HEK293 (cell line): ENCODE results near the gene H2BK1.
A peak's percentile ranks its signal among the peaks of the same experiment; 100 is the strongest.

ENCODE experiments used
- CTCF ChIA-PET: fragments of 350-600 bp; formaldehyde crosslinking; extraction: SDS; loops from one replicate; lab custom pipeline; 2021; ENCODE audit warnings: antibody characterized with exemption; lab: Yijun Ruan, JAX
- POLR2A ChIA-PET: fragments of 300-600 bp; formaldehyde crosslinking; extraction: SDS; loops from one replicate; lab custom pipeline; 2020; ENCODE audit warnings: antibody characterized with exemption, inconsistent platforms; lab: Yijun Ruan, JAX
- H3K27ac ChIP-seq: fragments of 200-500 bp; sonication (Bioruptor generic); 2 replicates; pipeline ENCODE4 v1.5.1; 2014; ENCODE audit warnings: low read depth, low read length, control low read depth, inconsistent platforms; ENCODE audit errors: extremely low read depth
- H3K36me3 ChIP-seq, 2 experiments: fragments of 200-500 bp in 1 of 2; sonication (Bioruptor generic) in 1 of 2; 1 replicate in 1 of 2; 2 replicates in 1 of 2; pipeline ENCODE4 v1.5.1; 2014 to 2017; ENCODE audit warnings: inconsistent platforms in 2 of 2, low read length in 2 of 2; ENCODE audit not compliant: control insufficient read depth in 2 of 2, insufficient read depth in 1 of 2
- H3K4me1 ChIP-seq: fragments of 200-500 bp; sonication (Bioruptor generic); 2 replicates; pipeline ENCODE4 v1.5.1; 2014; ENCODE audit warnings: mild to moderate bottlenecking, low read length, inconsistent platforms; ENCODE audit not compliant: control insufficient read depth, insufficient read depth
- H3K4me3 ChIP-seq: 2 replicates; pipeline ENCODE4 v1.5.1; 2011; ENCODE audit warnings: low read depth, mild to moderate bottlenecking, control low read depth, low read length, moderate library complexity
- H3K9me3 ChIP-seq: fragments of 200-500 bp; sonication (Bioruptor generic); 2 replicates; pipeline ENCODE4 v1.5.1; 2014; ENCODE audit warnings: low read depth, low read length, inconsistent platforms; ENCODE audit not compliant: control insufficient read depth, insufficient read depth
- GLIS1 ChIP-seq: fragments of 450-650 bp; formaldehyde crosslinking; IDR thresholded peaks from 2 replicates; pipeline ENCODE4 v1.5.1; 2016; ENCODE audit warnings: missing biosample characterization, missing genetic modification characterization
- KLF16 ChIP-seq: fragments of 450-650 bp; formaldehyde crosslinking; IDR thresholded peaks from 2 replicates; pipeline ENCODE4 v1.5.1; 2017; ENCODE audit warnings: missing biosample characterization, missing genetic modification characterization
- KLF8 ChIP-seq: fragments of 450-650 bp; formaldehyde crosslinking; IDR thresholded peaks from 2 replicates; pipeline ENCODE4 v1.5.1; 2016; ENCODE audit warnings: missing biosample characterization, missing genetic modification characterization
- SP2 ChIP-seq: fragments of 450-650 bp; formaldehyde crosslinking; IDR thresholded peaks from 2 replicates; pipeline ENCODE4 v1.5.1; 2016; ENCODE audit warnings: missing biosample characterization, missing genetic modification characterization
- ZBTB20 ChIP-seq: fragments of 450-650 bp; formaldehyde crosslinking; IDR thresholded peaks from 2 replicates; pipeline ENCODE4 v1.5.1; 2016; ENCODE audit warnings: missing biosample characterization, missing genetic modification characterization
- ZBTB48 ChIP-seq: fragments of 450-650 bp; formaldehyde crosslinking; IDR thresholded peaks from 2 replicates; pipeline ENCODE4 v1.5.1; 2016; ENCODE audit warnings: missing biosample characterization, missing genetic modification characterization
- ZBTB7A ChIP-seq: fragments of 450-650 bp; formaldehyde crosslinking; IDR thresholded peaks from 2 replicates; pipeline ENCODE4 v1.5.1; 2016; ENCODE audit warnings: low read depth, missing biosample characterization, missing genetic modification characterization
- ZNF146 ChIP-seq: fragments of 450-650 bp; formaldehyde crosslinking; IDR thresholded peaks from 2 replicates; pipeline ENCODE4 v1.5.1; 2016; ENCODE audit warnings: missing biosample characterization, missing genetic modification characterization
- ZNF202 ChIP-seq: fragments of 450-650 bp; formaldehyde crosslinking; IDR thresholded peaks from 2 replicates; pipeline ENCODE4 v1.5.1; 2016; ENCODE audit warnings: missing biosample characterization, missing genetic modification characterization, borderline replicate concordance
- ZNF221 ChIP-seq: fragments of 450-650 bp; formaldehyde crosslinking; IDR thresholded peaks from 2 replicates; pipeline ENCODE4 v1.5.1; 2017; ENCODE audit warnings: missing biosample characterization, missing genetic modification characterization, borderline replicate concordance
- ZNF311 ChIP-seq: fragments of 450-650 bp; formaldehyde crosslinking; IDR thresholded peaks from 2 replicates; pipeline ENCODE4 v1.5.1; 2017; ENCODE audit warnings: missing biosample characterization, missing genetic modification characterization, borderline replicate concordance
- ZNF366 ChIP-seq: fragments of 450-650 bp; formaldehyde crosslinking; conservative IDR thresholded peaks from 2 replicates; pipeline ENCODE4 v1.5.1; 2016; ENCODE audit warnings: missing biosample characterization, missing genetic modification characterization
- ZNF391 ChIP-seq: fragments of 450-650 bp; formaldehyde crosslinking; IDR thresholded peaks from 2 replicates; pipeline ENCODE4 v1.5.1; 2016; ENCODE audit warnings: low read depth, missing biosample characterization, missing genetic modification characterization, borderline replicate concordance
- ZNF48 ChIP-seq: fragments of 450-650 bp; formaldehyde crosslinking; IDR thresholded peaks from 2 replicates; pipeline ENCODE4 v1.5.1; 2016; ENCODE audit warnings: missing biosample characterization, missing genetic modification characterization
- ZNF548 ChIP-seq: fragments of 450-650 bp; formaldehyde crosslinking; IDR thresholded peaks from 2 replicates; pipeline ENCODE4 v1.5.1; 2016; ENCODE audit warnings: missing biosample characterization, missing genetic modification characterization
- ZNF561 ChIP-seq: fragments of 450-650 bp; IDR thresholded peaks from 2 replicates; pipeline ENCODE4 v1.5.1; 2018; ENCODE audit warnings: missing biosample characterization, missing genetic modification characterization, borderline replicate concordance
- ZNF596 ChIP-seq: fragments of 450-650 bp; IDR thresholded peaks from 2 replicates; pipeline ENCODE4 v1.5.0; 2018; ENCODE audit warnings: missing biosample characterization, mild to moderate bottlenecking, missing genetic modification characterization, moderate library complexity
- ZNF670 ChIP-seq: fragments of 450-650 bp; formaldehyde crosslinking; IDR thresholded peaks from 2 replicates; pipeline ENCODE4 v1.5.1; 2016; ENCODE audit warnings: missing biosample characterization, missing genetic modification characterization, low read depth
- ZNF76 ChIP-seq: fragments of 450-650 bp; formaldehyde crosslinking; IDR thresholded peaks from 2 replicates; pipeline ENCODE4; 2016; ENCODE audit warnings: low read depth, missing biosample characterization, missing genetic modification characterization, borderline replicate concordance
- TF ChIP-seq, protein P1 (sequence below): fragments of 450-650 bp; formaldehyde crosslinking; IDR thresholded peaks from 2 replicates; pipeline ENCODE4 v1.5.1; 2016; ENCODE audit warnings: missing biosample characterization, missing genetic modification characterization
- TF ChIP-seq, protein P2 (sequence below): fragments of 450-650 bp; formaldehyde crosslinking; IDR thresholded peaks from 2 replicates; pipeline ENCODE4 v1.5.1; 2016; ENCODE audit warnings: missing biosample characterization, missing genetic modification characterization, borderline replicate concordance
- TF ChIP-seq, protein P3 (sequence below): fragments of 450-650 bp; formaldehyde crosslinking; IDR thresholded peaks from 2 replicates; pipeline ENCODE4 v1.5.1; 2016; ENCODE audit warnings: missing biosample characterization, missing genetic modification characterization, low read depth
- TF ChIP-seq, protein P4 (sequence below): fragments of 450-650 bp; formaldehyde crosslinking; IDR thresholded peaks from 2 replicates; pipeline ENCODE4 v1.5.1; 2016; ENCODE audit warnings: missing biosample characterization, missing genetic modification characterization
- TF ChIP-seq, protein P5 (sequence below): fragments of 450-650 bp; formaldehyde crosslinking; optimal IDR thresholded peaks from 2 replicates; pipeline ENCODE3; 2016; ENCODE audit warnings: missing biosample characterization, mild to moderate bottlenecking, missing genetic modification characterization
- TF ChIP-seq, protein P6 (sequence below): sonication (generic); formaldehyde crosslinking; IDR thresholded peaks from 2 replicates; pipeline ENCODE4 v1.8.1; 2022; ENCODE audit warnings: mild to moderate bottlenecking, moderate library complexity, missing genetic modification reagents

The H2BK1 gene

DNA sequence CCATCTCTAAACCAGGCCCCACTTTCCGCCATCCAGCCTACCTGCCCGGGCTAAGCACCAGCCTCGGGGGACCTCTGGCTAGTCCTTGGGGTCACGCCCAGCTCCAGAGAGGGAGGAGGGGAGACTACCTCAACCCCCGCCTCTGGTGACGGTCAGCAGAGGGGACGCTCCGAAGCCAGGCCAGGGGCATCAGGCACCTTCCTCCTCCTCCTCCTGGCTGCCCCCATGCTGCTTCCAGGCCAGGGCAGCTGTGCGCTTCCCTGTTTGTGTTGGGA, 42.2 kb upstream of the H2BK1 start:
- POLR2A ChIA-PET = interaction anchor here (0.7 to 1.4 kb wide), 5 partner anchors 12 to 75 kb away, joined by 3 to 7 read pairs (median 6); partner anchors contain the start of genes ABCF2 and CHPF2
- H3K4me3 ChIP-seq = no peak overlapping the region
- TF ChIP-seq KLF8 (no peak), ZNF670 (tag by site-specific recombination) (no peak), SP2 (no peak), ZNF202 (tag by site-specific recombination) (no peak), ZNF48 (tag by site-specific recombination) (no peak), ZNF561 (no peak), ZNF221 (no peak), ZNF146 (tag by site-specific recombination) (no peak), ZNF311 (tag by site-specific recombination) (no peak), GLIS1 (tag by site-specific recombination) (no peak), KLF16 (tag by site-specific recombination) (no peak), ZNF391 (no peak), ZNF548 (tag by site-specific recombination) (no peak)
- TF ChIP-seq, protein P1, sequence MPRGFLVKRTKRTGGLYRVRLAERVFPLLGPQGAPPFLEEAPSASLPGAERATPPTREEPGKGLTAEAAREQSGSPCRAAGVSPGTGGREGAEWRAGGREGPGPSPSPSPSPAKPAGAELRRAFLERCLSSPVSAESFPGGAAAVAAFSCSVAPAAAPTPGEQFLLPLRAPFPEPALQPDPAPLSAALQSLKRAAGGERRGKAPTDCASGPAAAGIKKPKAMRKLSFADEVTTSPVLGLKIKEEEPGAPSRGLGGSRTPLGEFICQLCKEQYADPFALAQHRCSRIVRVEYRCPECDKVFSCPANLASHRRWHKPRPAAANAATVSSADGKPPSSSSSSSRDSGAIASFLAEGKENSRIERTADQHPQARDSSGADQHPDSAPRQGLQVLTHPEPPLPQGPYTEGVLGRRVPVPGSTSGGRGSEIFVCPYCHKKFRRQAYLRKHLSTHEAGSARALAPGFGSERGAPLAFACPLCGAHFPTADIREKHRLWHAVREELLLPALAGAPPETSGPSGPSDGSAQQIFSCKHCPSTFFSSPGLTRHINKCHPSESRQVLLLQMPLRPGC (tag by site-specific recombination) = no peak
- TF ChIP-seq, protein P2, sequence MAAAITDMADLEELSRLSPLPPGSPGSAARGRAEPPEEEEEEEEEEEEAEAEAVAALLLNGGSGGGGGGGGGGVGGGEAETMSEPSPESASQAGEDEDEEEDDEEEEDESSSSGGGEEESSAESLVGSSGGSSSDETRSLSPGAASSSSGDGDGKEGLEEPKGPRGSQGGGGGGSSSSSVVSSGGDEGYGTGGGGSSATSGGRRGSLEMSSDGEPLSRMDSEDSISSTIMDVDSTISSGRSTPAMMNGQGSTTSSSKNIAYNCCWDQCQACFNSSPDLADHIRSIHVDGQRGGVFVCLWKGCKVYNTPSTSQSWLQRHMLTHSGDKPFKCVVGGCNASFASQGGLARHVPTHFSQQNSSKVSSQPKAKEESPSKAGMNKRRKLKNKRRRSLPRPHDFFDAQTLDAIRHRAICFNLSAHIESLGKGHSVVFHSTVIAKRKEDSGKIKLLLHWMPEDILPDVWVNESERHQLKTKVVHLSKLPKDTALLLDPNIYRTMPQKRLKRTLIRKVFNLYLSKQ (tag by site-specific recombination) = no peak
- TF ChIP-seq, protein P3, sequence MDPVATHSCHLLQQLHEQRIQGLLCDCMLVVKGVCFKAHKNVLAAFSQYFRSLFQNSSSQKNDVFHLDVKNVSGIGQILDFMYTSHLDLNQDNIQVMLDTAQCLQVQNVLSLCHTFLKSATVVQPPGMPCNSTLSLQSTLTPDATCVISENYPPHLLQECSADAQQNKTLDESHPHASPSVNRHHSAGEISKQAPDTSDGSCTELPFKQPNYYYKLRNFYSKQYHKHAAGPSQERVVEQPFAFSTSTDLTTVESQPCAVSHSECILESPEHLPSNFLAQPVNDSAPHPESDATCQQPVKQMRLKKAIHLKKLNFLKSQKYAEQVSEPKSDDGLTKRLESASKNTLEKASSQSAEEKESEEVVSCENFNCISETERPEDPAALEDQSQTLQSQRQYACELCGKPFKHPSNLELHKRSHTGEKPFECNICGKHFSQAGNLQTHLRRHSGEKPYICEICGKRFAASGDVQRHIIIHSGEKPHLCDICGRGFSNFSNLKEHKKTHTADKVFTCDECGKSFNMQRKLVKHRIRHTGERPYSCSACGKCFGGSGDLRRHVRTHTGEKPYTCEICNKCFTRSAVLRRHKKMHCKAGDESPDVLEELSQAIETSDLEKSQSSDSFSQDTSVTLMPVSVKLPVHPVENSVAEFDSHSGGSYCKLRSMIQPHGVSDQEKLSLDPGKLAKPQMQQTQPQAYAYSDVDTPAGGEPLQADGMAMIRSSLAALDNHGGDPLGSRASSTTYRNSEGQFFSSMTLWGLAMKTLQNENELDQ (tag by site-specific recombination) = no peak
- TF ChIP-seq, all 188 proteins: peak for 0
- peak overlapping the region; percentile 62 for H3K27ac ChIP-seq
- CTCF ChIA-PET = interaction anchor here (1.1 kb wide), 1 partner anchor 9 kb away, joined by 6 read pairs; no protein-coding TSS in a partner anchor
- no peaks in the 10 kb centered on the region for H3K36me3 ChIP-seq
- H3K4me1 ChIP-seq = peaks cover 3% of the 10 kb centered on the region; the same call in 1 of the 2 replicates
- H3K9me3 ChIP-seq = no peaks in the 10 kb centered on the region

DNA sequence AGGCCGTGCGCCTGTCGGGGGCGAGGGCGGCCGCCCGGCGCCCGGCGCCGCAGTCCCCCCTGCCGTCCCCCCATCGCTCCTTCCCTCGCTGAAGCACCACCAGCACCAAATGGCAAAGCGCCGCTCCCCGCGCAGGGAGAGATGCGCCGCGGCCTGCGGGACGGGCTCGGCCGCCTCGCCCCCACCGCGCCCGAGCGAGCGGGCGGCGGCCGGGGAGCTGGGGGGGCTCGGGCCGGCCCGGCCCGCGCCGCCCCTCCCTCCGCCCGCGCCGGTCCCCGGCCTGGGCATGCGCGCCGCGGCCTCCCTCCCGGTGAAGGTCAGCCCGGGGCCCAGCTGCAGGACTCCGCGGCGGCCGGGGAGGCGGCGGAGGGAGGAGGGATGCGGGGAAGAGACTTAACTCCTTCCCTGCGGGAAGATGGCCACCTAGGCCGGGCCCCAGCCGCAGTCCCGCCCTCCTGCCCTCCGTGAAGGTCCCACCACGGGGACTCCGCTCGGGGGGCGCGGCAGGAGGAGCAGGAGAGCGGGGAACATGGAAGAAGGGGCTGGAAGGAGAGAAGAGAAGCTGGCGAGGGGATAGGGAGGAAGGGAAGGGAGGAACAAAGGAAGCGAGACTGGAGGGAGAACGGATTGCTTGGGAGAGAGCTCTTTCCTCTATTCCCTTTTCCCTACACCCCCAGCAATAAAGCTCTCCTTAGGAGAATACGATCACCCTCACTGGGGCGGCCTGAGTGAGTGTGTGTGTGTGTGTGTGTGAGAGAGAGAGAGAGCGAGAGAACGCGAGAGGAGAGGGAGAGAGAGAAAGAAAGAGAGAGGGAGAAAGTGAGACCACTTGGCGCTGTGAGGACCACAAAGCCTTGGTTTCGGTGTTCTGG, 41.6 kb upstream of the H2BK1 start:
- no peaks in the 10 kb centered on the region for H3K36me3 ChIP-seq
- H3K9me3 ChIP-seq = no peaks in the 10 kb centered on the region
- peaks cover 3% of the 10 kb centered on the region; the same call in 1 of the 2 replicates for H3K4me1 ChIP-seq
- POLR2A ChIA-PET = interaction anchor here (0.6 to 1.4 kb wide), 6 partner anchors 12 to 75 kb away, joined by 3 to 7 read pairs (median 5); partner anchors contain the start of genes ABCF2 and CHPF2
- H3K4me3 ChIP-seq = peak overlapping the region; percentile 49
- CTCF ChIA-PET = interaction anchor here (0.5 to 1.1 kb wide), 3 partner anchors 8 to 80 kb away, joined by 3 to 6 read pairs (median 4); no protein-coding TSS in a partner anchor
- peak overlapping the region; percentile 62 for H3K27ac ChIP-seq
- TF ChIP-seq, protein P4, sequence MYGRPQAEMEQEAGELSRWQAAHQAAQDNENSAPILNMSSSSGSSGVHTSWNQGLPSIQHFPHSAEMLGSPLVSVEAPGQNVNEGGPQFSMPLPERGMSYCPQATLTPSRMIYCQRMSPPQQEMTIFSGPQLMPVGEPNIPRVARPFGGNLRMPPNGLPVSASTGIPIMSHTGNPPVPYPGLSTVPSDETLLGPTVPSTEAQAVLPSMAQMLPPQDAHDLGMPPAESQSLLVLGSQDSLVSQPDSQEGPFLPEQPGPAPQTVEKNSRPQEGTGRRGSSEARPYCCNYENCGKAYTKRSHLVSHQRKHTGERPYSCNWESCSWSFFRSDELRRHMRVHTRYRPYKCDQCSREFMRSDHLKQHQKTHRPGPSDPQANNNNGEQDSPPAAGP (tag by site-specific recombination) = peak; percentile 71
- TF ChIP-seq ZNF76 (peak; percentile 73; the same call in 1 of the 2 replicates), ZNF561 (peak; percentile 97; the same call in 1 of the 2 replicates), ZNF366 (peak; percentile 95), ZNF596 (tag by site-specific recombination) (peak; percentile 89), GLIS1 (tag by site-specific recombination) (peak; percentile 64), ZBTB48 (tag by site-specific recombination) (peak; percentile 86), ZBTB7A (tag by site-specific recombination) (0 out of 2 replicates have a peak, but pooled peaks have one; percentile 71), ZBTB20 (tag by site-specific recombination) (peak; percentile 25)
- TF ChIP-seq, protein P5, sequence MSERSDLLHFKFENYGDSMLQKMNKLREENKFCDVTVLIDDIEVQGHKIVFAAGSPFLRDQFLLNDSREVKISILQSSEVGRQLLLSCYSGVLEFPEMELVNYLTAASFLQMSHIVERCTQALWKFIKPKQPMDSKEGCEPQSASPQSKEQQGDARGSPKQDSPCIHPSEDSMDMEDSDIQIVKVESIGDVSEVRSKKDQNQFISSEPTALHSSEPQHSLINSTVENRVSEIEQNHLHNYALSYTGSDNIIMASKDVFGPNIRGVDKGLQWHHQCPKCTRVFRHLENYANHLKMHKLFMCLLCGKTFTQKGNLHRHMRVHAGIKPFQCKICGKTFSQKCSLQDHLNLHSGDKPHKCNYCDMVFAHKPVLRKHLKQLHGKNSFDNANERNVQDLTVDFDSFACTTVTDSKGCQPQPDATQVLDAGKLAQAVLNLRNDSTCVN (tag by site-specific recombination) = peak; percentile 59
- TF ChIP-seq, protein P6, sequence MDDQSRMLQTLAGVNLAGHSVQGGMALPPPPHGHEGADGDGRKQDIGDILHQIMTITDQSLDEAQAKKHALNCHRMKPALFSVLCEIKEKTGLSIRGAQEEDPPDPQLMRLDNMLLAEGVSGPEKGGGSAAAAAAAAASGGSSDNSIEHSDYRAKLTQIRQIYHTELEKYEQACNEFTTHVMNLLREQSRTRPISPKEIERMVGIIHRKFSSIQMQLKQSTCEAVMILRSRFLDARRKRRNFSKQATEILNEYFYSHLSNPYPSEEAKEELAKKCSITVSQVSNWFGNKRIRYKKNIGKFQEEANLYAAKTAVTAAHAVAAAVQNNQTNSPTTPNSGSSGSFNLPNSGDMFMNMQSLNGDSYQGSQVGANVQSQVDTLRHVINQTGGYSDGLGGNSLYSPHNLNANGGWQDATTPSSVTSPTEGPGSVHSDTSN (CRISPR knock-in tag) = peak; percentile 76
